NCI-H2196 treated with DMSO at 0.1 percent for 48 hours (cell line): ENCODE data around the gene TMEM220.

ENCODE experiments used
- DNase-seq: peaks from one replicate; lab custom pipeline; 2025; ENCODE audit not compliant: unreplicated experiment; lab: John Stamatoyannopoulos, UW

Gene TMEM220

GRCh38 chr17:10673312-10673711 lies 56.5 kb downstream of the TMEM220 start:
- DNase-seq, result no peak

- DNase-seq, result no peak
Observed at GRCh38 chr17:10668775-10669174, 61.0 kb downstream of the TMEM220 start.

- DNase-seq, result no peak
Observed at GRCh38 chr17:10666906-10667305, 62.9 kb downstream of the TMEM220 start.

GRCh38 chr17:10664571-10664970 lies 65.3 kb downstream of the TMEM220 start:
- DNase-seq, result no peak
